Stomach (tissue), 9 donors: Measurements from ENCODE around the gene STON2. TPM values are rescaled to one million over a fixed set of nuclear protein-coding genes. Genes with fewer than 3 reads are reported as not detected.
A peak's percentile ranks its signal among the peaks of the same experiment; 100 is the strongest.

Source experiments
- DNase-seq, 2 donors: peaks; one replicate each; pipeline versions ENCODE4 v3.0.0 to v3.0.0-alpha.2; 2013 to 2019
- H3K27ac ChIP-seq, 5 donors: fragments of 200-600 bp in 4 of 5; sonication (generic) in 4 of 5; one replicate each; pipeline ENCODE4 v1.5.1; 2013 to 2019; ENCODE audit warnings: mild to moderate bottlenecking in 1 of 5, moderate library complexity in 1 of 5
- H3K27me3 ChIP-seq, 3 donors: fragments of 200-600 bp; sonication (generic); one replicate each; pipeline ENCODE4 v1.5.1; 2017 to 2019; ENCODE audit warnings: mixed run types in 1 of 3
- H3K36me3 ChIP-seq, 4 donors: fragments of 200-600 bp; sonication (generic); 1 replicate in 3 of 4; 2 replicates in 1 of 4; pipeline ENCODE4 v1.5.1; 2016 to 2019
- H3K4me1 ChIP-seq, 4 donors: fragments of 200-600 bp; sonication (generic); one replicate each; pipeline ENCODE4 v1.5.1; 2016 to 2019
- H3K4me3 ChIP-seq, 4 donors: fragments of 200-600 bp; sonication (generic) in 3 of 4; one replicate each; pipeline ENCODE4 v1.5.1; 2016 to 2019; ENCODE audit warnings: mild to moderate bottlenecking in 1 of 4
- H3K9me3 ChIP-seq, 4 donors: fragments of 200-600 bp; sonication (generic); one replicate each; pipeline ENCODE4 v1.5.1; 2016 to 2019
- CTCF ChIP-seq, 7 experiments: fragments of 450-650 bp in 4 of 7; fragments of 200-600 bp in 3 of 7; sonication (generic) in 3 of 7; IDR thresholded peaks; one replicate each; pipeline ENCODE4 v1.5.1; 2016 to 2019; ENCODE audit warnings: antibody characterized with exemption in 7 of 7, control low read depth in 2 of 7, mild to moderate bottlenecking in 1 of 7
- EP300 ChIP-seq: sonication (generic); formaldehyde crosslinking; IDR thresholded peaks from one replicate; pipeline ENCODE4 v1.6.1; 2017; ENCODE audit warnings: antibody characterized with exemption
- POLR2A ChIP-seq, 4 donors: fragments of 450-650 bp; IDR thresholded peaks; one replicate each; pipeline ENCODE4 v1.6.1; 2016; ENCODE audit warnings: antibody characterized with exemption in 4 of 4, control low read depth in 2 of 4, mild to moderate bottlenecking in 1 of 4, moderate library complexity in 1 of 4
- POLR2AphosphoS5 ChIP-seq, 3 donors: sonication (generic); formaldehyde crosslinking; IDR thresholded peaks; one replicate each; pipeline ENCODE4 v1.6.1; 2016; ENCODE audit warnings: antibody characterized with exemption in 3 of 3
- WGBS, 5 donors: extraction: QIAGEN DNeasy Blood & Tissue Kit in 3 of 5; methylation state at CpG; one replicate each; pipeline versions ENCODE4 v1.1.5 to v1.1.7; 2013 to 2018; 5-methylcytosine and 5-hydroxymethylcytosine counted together
- intact Hi-C: fragments of 100-400 bp; cut with DNase I; formaldehyde crosslinking; loops from one replicate; pipeline ENCODE4 v1.15.1; 2023; ENCODE audit warnings: low total_unique reads
- polyA plus RNA-seq, 3 donors: library from polyadenylated mRNA; stranded (reverse); fragments of 200-250 nt; gene quantifications; one replicate each; pipeline ENCODE4 v1.2.3, GENCODE V29; 2013
- total RNA-seq, 5 donors: library from RNA; depleted of rRNA; stranded (reverse); fragments of >200 nt; gene quantifications; one replicate each; pipeline versions ENCODE4 v1.1.0 to v1.2.3, GENCODE V29; 2014 to 2016
- donor health status: healthy with polysubstance abuse.
- donor health status: Bipolar disorder and iron deficiency.
- donor health status: healthy.

The STON2 gene
- total and polyA plus RNA-seq, 8 donors = 1.4 to 50.2 (median 8.3) TPM

GRCh38 chr14:81341370-81341769 is 58.8 kb downstream of the STON2 start:
- Histone ChIP-seq H3K9me3 (no peaks in the 10 kb centered on the region), H3K4me1 (no peaks in the 10 kb centered on the region), H3K27ac (no peak overlapping the region), H3K36me3 (no peaks in the 10 kb centered on the region), H3K4me3 (no peak overlapping the region), H3K27me3 (no peaks in the 10 kb centered on the region)
- intact Hi-C loops = no loop called here
- DNase-seq = peak in 1 of 2 donors; percentile 34
- WGBS, 5 donors = 60 to 76% (median 71%) methylated on average over 2 of the region's 2 CpGs
- no peak for TF ChIP-seq POLR2A (IDR thresholded peaks at IDR 0.05)
- no peak for TF ChIP-seq EP300

- Histone ChIP-seq H3K4me3 (no peak overlapping the region), H3K9me3 (no peaks in the 10 kb centered on the region), H3K4me1 (no peaks in the 10 kb centered on the region), H3K27ac (no peak overlapping the region), H3K36me3 (no peaks in the 10 kb centered on the region), H3K27me3 (no peaks in the 10 kb centered on the region)
- DNase-seq = no peak
- intact Hi-C loops = no loop called here
- WGBS, 5 donors = 85 to 94% (median 90%) methylated on average over 5 of the region's 5 CpGs
- TF ChIP-seq CTCF (IDR thresholded peaks at IDR 0.05) = no peak
- no peak for TF ChIP-seq EP300
- TF ChIP-seq POLR2AphosphoS5 (IDR thresholded peaks at IDR 0.05) = no peak
- no peak for TF ChIP-seq POLR2A (IDR thresholded peaks at IDR 0.05)
Observed at GRCh38 chr14:81340201-81340600, 59.9 kb downstream of the STON2 start.

- TF ChIP-seq EP300 (no peak), CTCF (IDR thresholded peaks at IDR 0.05) (no peak), POLR2AphosphoS5 (IDR thresholded peaks at IDR 0.05) (no peak), POLR2A (IDR thresholded peaks at IDR 0.05) (no peak)
Observed at GRCh38 chr14:81337073-81337472, 63.1 kb downstream of the STON2 start.

GRCh38 chr14:81336009-81336408 is 64.1 kb downstream of the STON2 start:
- DNase-seq = no peak
- intact Hi-C loops = no loop called here
- WGBS, 5 donors = 92 to 96% (median 93%) methylated on average over 3 of the region's 3 CpGs

More at GRCh38 chr14:81337073-81337472, 63.1 kb downstream of the STON2 start:
- no peak overlapping the region for H3K27ac ChIP-seq
- intact Hi-C loops = no loop called here
- DNase-seq = no peak
- no peaks in the 10 kb centered on the region for H3K27me3 ChIP-seq
- no peaks in the 10 kb centered on the region for H3K4me1 ChIP-seq
- WGBS, 5 donors = 83 to 95% (median 89%) methylated on average over 4 of the region's 4 CpGs
- no peak overlapping the region for H3K4me3 ChIP-seq
- no peaks in the 10 kb centered on the region for H3K9me3 ChIP-seq
- no peaks in the 10 kb centered on the region for H3K36me3 ChIP-seq

More at GRCh38 chr14:81336009-81336408, 64.1 kb downstream of the STON2 start:
- Histone ChIP-seq H3K27me3 (no peaks in the 10 kb centered on the region), H3K36me3 (no peaks in the 10 kb centered on the region), H3K27ac (no peak overlapping the region), H3K4me1 (no peaks in the 10 kb centered on the region), H3K4me3 (no peak overlapping the region), H3K9me3 (no peaks in the 10 kb centered on the region)
- TF ChIP-seq POLR2AphosphoS5 (IDR thresholded peaks at IDR 0.05) = no peak
- TF ChIP-seq EP300 = no peak
- TF ChIP-seq CTCF (IDR thresholded peaks at IDR 0.05) = no peak
- no peak for TF ChIP-seq POLR2A (IDR thresholded peaks at IDR 0.05)
